GM06990 (cell line): Measurements from ENCODE around the gene BAMBI.

ENCODE experiments used
- DNase-seq: peaks from one replicate; pipeline ENCODE4 v3.0.0-alpha.2; 2011; ENCODE audit not compliant: insufficient read length; ENCODE audit errors: extremely low read depth
- H3K27me3 ChIP-seq: replicated peaks from 2 replicates; pipeline ENCODE4 v1.6.0; 2011; ENCODE audit warnings: low read length; ENCODE audit not compliant: control insufficient read depth, insufficient read depth
- H3K36me3 ChIP-seq: 2 replicates; pipeline ENCODE4 v1.5.1; 2011; ENCODE audit warnings: low read length; ENCODE audit not compliant: control insufficient read depth, insufficient read depth
- H3K4me3 ChIP-seq: replicated peaks from 2 replicates; pipeline ENCODE4 v1.5.1; 2011; ENCODE audit warnings: low read depth, mild to moderate bottlenecking, control low read depth, low read length
- TF ChIP-seq, protein P1 (sequence below): IDR thresholded peaks from 2 replicates; pipeline ENCODE4 v1.5.1; 2011; ENCODE audit warnings: low read length, control low read depth, mild to moderate bottlenecking, inconsistent platforms; ENCODE audit not compliant: insufficient read depth, poor library complexity, severe bottlenecking

Gene BAMBI

DNA sequence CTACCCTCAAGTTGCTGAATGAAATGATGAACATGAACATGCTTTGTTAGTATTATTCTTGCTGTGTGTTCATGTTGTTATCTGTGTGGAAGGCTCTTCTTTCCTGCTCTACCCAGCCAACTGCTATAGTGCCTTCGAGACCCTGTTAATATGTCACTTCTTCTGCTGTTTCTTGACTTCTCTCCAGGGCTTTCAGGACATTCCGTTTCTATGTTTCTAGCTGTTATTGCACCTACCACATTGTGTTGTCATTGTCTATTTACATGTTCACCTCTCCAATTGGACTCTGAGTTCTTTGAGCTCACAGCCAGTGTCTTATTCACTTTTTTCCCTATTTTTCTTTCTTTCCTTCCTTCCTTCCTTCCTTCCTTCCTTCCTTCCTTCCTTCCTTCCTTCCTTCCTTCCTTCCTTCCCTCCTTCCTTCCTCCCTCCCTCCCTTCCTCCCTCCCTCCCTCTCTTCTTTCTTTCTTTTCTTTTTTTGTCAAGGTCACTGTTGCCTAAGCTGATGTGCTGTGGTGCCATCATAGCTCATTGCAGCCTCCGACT is 40.4 kb downstream of the BAMBI start:
- Histone ChIP-seq H3K27me3 (peaks cover 2% of the 10 kb centered on the region; the same call in 1 of the 2 replicates), H3K36me3 (no peaks in the 10 kb centered on the region), H3K4me3 (no peak overlapping the region)
- no peak for DNase-seq
- TF ChIP-seq, protein P1, sequence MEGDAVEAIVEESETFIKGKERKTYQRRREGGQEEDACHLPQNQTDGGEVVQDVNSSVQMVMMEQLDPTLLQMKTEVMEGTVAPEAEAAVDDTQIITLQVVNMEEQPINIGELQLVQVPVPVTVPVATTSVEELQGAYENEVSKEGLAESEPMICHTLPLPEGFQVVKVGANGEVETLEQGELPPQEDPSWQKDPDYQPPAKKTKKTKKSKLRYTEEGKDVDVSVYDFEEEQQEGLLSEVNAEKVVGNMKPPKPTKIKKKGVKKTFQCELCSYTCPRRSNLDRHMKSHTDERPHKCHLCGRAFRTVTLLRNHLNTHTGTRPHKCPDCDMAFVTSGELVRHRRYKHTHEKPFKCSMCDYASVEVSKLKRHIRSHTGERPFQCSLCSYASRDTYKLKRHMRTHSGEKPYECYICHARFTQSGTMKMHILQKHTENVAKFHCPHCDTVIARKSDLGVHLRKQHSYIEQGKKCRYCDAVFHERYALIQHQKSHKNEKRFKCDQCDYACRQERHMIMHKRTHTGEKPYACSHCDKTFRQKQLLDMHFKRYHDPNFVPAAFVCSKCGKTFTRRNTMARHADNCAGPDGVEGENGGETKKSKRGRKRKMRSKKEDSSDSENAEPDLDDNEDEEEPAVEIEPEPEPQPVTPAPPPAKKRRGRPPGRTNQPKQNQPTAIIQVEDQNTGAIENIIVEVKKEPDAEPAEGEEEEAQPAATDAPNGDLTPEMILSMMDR, result no peak

- TF ChIP-seq, protein P1, result no peak
Measured at GRCh38 chr10:28719789-28720436, 42.6 kb downstream of the BAMBI start.

DNA sequence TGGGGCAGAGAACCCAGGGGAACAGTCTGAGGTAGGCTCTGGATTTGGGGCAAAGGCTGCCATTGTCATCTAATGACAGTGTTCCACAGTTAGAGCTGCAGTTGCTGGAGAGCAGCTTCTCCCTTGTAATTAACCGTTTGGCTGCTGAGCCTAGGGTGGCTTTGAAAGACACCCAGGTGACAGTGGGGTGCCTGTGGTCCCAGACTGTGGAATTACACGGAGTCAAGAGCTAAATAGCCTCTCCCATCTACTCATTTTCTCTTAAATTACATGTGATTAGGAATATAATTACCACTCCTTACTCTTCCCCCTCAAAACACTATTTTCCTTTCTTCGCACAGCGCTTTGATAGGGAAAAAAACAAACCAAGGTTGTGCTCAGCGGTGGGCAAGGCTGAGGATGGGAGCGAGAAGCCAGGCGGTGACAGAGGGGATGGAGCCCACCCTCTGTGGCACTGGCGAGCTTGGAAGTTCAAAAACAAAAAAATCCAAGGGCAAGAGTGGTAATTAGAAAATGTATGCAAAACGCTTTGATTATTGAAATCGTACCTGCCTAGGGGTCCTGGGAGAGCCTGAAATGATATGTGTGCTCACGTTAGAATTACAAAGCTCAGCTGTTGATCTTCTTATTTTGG is 44.1 kb downstream of the BAMBI start:
- DNase-seq, result no peak
- peaks cover 2% of the 10 kb centered on the region; the same call in 1 of the 2 replicates for H3K27me3 ChIP-seq
- H3K4me3 ChIP-seq, result no peak overlapping the region
- no peaks in the 10 kb centered on the region for H3K36me3 ChIP-seq
- TF ChIP-seq, protein P1, result no peak

More at GRCh38 chr10:28719789-28720436, 42.6 kb downstream of the BAMBI start:
- peaks cover 2% of the 10 kb centered on the region; the same call in 1 of the 2 replicates for H3K27me3 ChIP-seq
- no peak overlapping the region for H3K4me3 ChIP-seq
- H3K36me3 ChIP-seq, result no peaks in the 10 kb centered on the region
- no peak for DNase-seq

DNA sequence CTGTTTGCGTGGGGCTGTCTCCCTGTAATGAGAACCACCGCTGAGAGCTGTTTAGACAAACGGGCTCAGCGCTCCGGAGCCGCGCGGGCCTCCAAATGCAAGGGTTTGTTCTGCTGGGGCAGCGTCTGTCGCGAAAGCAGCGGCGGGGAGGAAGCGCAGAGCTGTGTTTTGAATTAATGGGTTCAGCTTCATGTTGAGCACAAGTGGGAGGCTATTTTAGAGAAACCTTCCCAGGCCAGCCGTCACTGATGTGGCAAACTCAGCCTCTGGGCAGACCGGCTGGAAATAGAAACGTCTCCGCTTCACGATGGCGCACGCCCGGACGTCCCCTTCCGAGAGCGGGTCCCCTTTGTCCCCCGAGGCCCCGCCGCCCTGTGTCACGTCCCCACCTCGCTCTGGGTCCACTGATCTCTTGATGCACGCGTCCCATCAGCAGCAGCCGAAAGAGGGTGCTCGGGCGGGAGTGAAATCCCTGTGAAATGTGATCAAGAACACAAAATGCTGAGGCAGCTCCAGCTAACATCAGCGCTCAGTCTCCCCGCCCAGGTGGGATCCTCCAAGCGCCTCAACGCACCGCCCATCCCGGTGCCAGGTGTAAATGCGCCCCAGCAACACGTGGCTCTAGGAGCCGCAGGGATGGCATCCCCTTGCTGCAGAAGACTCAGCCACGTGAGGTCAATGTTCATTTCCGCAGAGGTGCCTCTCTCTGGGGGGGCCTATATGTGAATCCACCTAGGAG is 44.9 kb downstream of the BAMBI start:
- Histone ChIP-seq H3K36me3 (no peaks in the 10 kb centered on the region), H3K27me3 (peaks cover 2% of the 10 kb centered on the region; the same call in 1 of the 2 replicates), H3K4me3 (no peak overlapping the region)
- DNase-seq, result no peak
- TF ChIP-seq, protein P1, result no peak

DNA sequence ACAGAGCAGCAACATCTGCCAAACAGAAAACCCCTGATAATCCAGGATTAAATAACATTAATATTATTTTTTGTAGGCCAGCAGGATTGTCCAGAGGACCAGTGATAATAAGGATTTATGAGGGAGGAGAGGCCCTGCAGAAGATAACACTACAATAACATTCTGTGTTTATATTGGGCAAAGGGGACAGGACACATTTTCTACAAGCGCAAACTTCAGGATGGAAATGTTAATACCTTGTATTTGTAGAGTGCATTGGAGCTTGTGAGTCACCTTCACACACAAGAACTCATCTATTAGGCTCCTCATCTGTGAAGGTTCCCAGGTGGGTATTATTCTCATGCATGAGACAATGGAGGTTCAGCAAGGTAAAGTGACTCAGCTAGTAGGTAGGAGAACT is 51.0 kb downstream of the BAMBI start:
- Histone ChIP-seq H3K36me3 (no peaks in the 10 kb centered on the region), H3K4me3 (no peak overlapping the region), H3K27me3 (no peaks in the 10 kb centered on the region)
- TF ChIP-seq, protein P1, result no peak
- no peak for DNase-seq
